ENCODE data around the gene FLOT1.
"Not testable (repeated sequence)": the region's sequence is repeated elsewhere in the genome, so short reads cannot be mapped to it uniquely, and the experiment has no call there.

The FLOT1 gene

GRCh38 chr6:30761791-30762429 lies 19.4 kb upstream of the FLOT1 start:
- H3K4me1 ChIP-seq (ENCODE audit: insufficient read depth, poor library complexity, severe bottlenecking): peaks cover 35% of the 10 kb centered on the region

GRCh38 chr6:30760549-30760948 lies 18.1 kb upstream of the FLOT1 start:
- no peak for ATAC-seq (ENCODE audit: low read depth)
- DNase-seq (ENCODE audit: low spot score): no peak
- H3K9me3 ChIP-seq (ENCODE audit: severe bottlenecking): no peaks in the 10 kb centered on the region
- H3K27ac ChIP-seq (ENCODE audit: poor library complexity, severe bottlenecking): peak overlapping the region; percentile 61
- H3K36me3 ChIP-seq (ENCODE audit: low read depth): no peaks in the 10 kb centered on the region
- H3K27me3 ChIP-seq (ENCODE audit: insufficient read depth, poor library complexity, severe bottlenecking): no peaks in the 10 kb centered on the region
- peaks cover 35% of the 10 kb centered on the region for H3K4me1 ChIP-seq (ENCODE audit: insufficient read depth, poor library complexity, severe bottlenecking)
- TF ChIP-seq, protein P1, sequence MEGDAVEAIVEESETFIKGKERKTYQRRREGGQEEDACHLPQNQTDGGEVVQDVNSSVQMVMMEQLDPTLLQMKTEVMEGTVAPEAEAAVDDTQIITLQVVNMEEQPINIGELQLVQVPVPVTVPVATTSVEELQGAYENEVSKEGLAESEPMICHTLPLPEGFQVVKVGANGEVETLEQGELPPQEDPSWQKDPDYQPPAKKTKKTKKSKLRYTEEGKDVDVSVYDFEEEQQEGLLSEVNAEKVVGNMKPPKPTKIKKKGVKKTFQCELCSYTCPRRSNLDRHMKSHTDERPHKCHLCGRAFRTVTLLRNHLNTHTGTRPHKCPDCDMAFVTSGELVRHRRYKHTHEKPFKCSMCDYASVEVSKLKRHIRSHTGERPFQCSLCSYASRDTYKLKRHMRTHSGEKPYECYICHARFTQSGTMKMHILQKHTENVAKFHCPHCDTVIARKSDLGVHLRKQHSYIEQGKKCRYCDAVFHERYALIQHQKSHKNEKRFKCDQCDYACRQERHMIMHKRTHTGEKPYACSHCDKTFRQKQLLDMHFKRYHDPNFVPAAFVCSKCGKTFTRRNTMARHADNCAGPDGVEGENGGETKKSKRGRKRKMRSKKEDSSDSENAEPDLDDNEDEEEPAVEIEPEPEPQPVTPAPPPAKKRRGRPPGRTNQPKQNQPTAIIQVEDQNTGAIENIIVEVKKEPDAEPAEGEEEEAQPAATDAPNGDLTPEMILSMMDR (IDR thresholded peaks at IDR 0.05; ENCODE audit: poor library complexity, severe bottlenecking): no peak
- H3K4me3 ChIP-seq (ENCODE audit: severe bottlenecking): no peak overlapping the region

More at GRCh38 chr6:30761791-30762429, 19.4 kb upstream of the FLOT1 start:
- TF ChIP-seq, protein P1 (IDR thresholded peaks at IDR 0.05; ENCODE audit: poor library complexity, severe bottlenecking): no peak
- Histone ChIP-seq H3K36me3 (ENCODE audit: low read depth) (no peaks in the 10 kb centered on the region), H3K9me3 (ENCODE audit: severe bottlenecking) (no peaks in the 10 kb centered on the region), H3K27ac (ENCODE audit: poor library complexity, severe bottlenecking) (peak overlapping the region; percentile 61), H3K27me3 (ENCODE audit: insufficient read depth, poor library complexity, severe bottlenecking) (no peaks in the 10 kb centered on the region), H3K4me3 (ENCODE audit: severe bottlenecking) (no peak overlapping the region)
- ATAC-seq (ENCODE audit: low read depth) (no peak), DNase-seq (ENCODE audit: low spot score) (no peak)

GRCh38 chr6:30759575-30760239 lies 17.2 kb upstream of the FLOT1 start:
- Histone ChIP-seq H3K36me3 (ENCODE audit: low read depth) (no peaks in the 10 kb centered on the region), H3K27ac (ENCODE audit: poor library complexity, severe bottlenecking) (peak overlapping the region; percentile 61), H3K4me1 (ENCODE audit: insufficient read depth, poor library complexity, severe bottlenecking) (peaks cover 37% of the 10 kb centered on the region), H3K27me3 (ENCODE audit: insufficient read depth, poor library complexity, severe bottlenecking) (no peaks in the 10 kb centered on the region), H3K9me3 (ENCODE audit: severe bottlenecking) (no peaks in the 10 kb centered on the region), H3K4me3 (ENCODE audit: severe bottlenecking) (no peak overlapping the region)
- ATAC-seq (ENCODE audit: low read depth) (peak; percentile 78), DNase-seq (ENCODE audit: low spot score) (peak; percentile 71)
- TF ChIP-seq, protein P1 (IDR thresholded peaks at IDR 0.05; ENCODE audit: poor library complexity, severe bottlenecking): no peak

DNA sequence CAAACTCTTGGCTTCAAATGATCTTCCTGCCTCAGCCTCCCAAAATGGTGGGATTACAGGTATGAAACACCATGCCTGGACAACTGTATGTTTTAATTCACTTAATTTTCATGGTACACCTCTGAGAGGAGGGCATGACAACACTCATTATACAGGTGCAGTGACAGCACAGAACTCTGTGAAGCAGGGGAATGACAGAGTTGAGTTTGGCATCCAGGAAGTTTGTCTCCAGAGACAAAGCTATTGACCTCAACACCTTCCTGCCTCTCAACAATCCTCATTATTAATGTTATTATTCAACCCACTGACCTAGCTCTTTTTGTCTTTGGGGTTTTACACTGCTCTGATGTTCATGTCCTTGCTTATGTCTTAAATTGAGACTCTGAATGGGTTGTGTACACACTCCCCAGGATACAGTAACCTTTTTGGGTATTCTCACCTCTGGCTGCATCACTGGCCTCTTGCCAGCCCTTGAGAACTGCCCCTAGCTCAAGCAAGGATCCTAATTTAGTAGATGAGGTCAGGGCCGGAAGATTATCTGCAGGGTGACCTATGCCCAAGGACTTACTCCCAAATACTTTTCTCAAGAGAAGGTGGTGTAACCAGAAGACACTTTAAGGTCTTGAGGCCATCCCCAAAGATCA lies 14.9 kb upstream of the FLOT1 start:
- no peaks in the 10 kb centered on the region for H3K9me3 ChIP-seq (ENCODE audit: severe bottlenecking)
- TF ChIP-seq, protein P1 (IDR thresholded peaks at IDR 0.05; ENCODE audit: poor library complexity, severe bottlenecking): no peak
- DNase-seq (ENCODE audit: low spot score) (no peak), ATAC-seq (ENCODE audit: low read depth) (no peak)
- no peaks in the 10 kb centered on the region for H3K36me3 ChIP-seq (ENCODE audit: low read depth)
- H3K4me3 ChIP-seq (ENCODE audit: severe bottlenecking): no peak overlapping the region
- no peaks in the 10 kb centered on the region for H3K27me3 ChIP-seq (ENCODE audit: insufficient read depth, poor library complexity, severe bottlenecking)
- H3K4me1 ChIP-seq (ENCODE audit: insufficient read depth, poor library complexity, severe bottlenecking): peaks cover 45% of the 10 kb centered on the region
- peak overlapping the region; percentile 31 for H3K27ac ChIP-seq (ENCODE audit: poor library complexity, severe bottlenecking)

GRCh38 chr6:30756405-30757003 lies 14.0 kb upstream of the FLOT1 start:
- H3K4me1 ChIP-seq (ENCODE audit: insufficient read depth, poor library complexity, severe bottlenecking): peaks cover 44% of the 10 kb centered on the region
- ATAC-seq (ENCODE audit: low read depth); H3K9me3 ChIP-seq (ENCODE audit: severe bottlenecking); H3K27me3 ChIP-seq (ENCODE audit: insufficient read depth, poor library complexity, severe bottlenecking); DNase-seq (ENCODE audit: low spot score); H3K4me3 ChIP-seq (ENCODE audit: severe bottlenecking); H3K36me3 ChIP-seq (ENCODE audit: low read depth): not testable (repeated sequence)
- peak overlapping the region; percentile 31 for H3K27ac ChIP-seq (ENCODE audit: poor library complexity, severe bottlenecking)
